GM21526 (cell line): ENCODE results near the gene PPP2R2B.

ENCODE experiments used
- ATAC-seq: cut with Tn5 transposase; IDR thresholded peaks from one replicate; pipeline ENCODE4 v1.9.1; 2021; ENCODE audit warnings: moderate library complexity; ENCODE audit not compliant: unreplicated experiment, low FRiP score

PPP2R2B gene

DNA sequence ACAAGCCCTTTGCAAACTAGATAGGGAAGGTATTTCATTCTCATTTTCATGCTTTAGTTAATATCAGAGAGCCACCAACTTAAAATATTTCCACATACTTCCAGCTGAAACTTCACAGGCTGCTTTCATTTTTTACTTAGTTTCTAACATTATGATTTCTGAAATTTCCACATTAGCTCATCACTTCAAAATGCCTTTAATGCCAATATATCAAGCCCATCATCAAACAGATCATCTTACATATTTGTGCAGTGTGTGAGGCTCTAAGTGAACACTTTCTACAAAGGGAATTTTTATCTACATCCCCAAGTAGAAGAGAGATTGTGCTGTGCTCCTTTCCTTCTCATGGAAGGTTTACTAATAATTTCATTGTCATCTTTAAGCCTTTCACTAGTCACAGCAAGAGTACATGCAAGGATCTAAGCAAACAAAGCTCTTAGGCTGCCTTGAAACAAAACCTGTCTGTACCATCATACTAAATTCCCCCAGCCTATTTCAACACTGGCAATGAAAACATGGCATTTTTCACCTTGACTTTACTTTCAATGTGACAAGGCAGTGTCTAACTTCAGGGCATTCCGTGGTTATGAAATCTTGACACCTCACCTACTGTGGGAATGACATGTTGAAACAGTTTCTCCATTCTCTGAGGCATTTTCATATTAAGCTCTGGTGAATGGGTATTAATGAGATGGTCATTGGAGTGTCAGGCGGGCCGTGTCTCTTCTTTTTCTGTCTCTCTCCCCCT, 45.4 kb downstream of the PPP2R2B start:
- no peak for ATAC-seq

DNA sequence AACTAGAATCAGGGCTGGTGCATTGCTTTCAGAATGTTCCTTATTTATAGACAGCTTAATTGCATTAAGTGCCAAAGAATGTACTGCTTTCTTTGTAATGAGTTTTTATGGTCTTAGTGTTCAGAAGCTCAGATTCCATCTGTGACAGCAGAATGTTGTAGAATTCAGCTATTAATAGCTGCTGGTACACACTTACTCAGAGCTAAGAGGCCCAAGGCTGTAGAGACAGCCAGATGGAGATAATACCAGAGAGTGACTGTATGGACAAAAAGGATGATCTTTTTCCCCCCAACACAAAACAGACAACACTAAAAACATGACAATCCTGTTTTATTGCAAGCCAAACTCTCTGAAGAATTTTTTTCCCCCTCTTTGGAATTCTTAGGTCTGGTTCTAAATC, 50.2 kb downstream of the PPP2R2B start:
- no peak for ATAC-seq

GRCh38 chr5:146827901-146828300, 50.7 kb downstream of the PPP2R2B start:
- no peak for ATAC-seq

DNA sequence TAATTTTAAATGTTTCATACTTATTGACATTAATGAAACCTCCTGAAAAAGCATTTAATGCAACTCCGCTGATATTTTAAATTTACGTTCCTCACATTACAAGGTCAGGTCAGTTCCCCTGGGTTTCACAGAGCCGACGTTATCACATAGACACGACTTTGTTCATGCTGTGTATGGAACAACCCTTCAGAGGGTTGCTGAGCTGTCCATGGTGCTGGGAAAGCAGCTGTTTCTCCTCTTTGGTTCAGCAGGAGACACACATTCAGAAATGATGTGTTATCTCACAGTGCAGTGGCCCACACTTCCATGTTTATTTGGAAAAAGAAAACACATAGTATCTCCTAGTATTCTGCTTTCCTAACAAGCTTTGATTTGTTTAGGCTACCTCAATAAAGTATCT, 53.5 kb downstream of the PPP2R2B start:
- ATAC-seq: no peak

DNA sequence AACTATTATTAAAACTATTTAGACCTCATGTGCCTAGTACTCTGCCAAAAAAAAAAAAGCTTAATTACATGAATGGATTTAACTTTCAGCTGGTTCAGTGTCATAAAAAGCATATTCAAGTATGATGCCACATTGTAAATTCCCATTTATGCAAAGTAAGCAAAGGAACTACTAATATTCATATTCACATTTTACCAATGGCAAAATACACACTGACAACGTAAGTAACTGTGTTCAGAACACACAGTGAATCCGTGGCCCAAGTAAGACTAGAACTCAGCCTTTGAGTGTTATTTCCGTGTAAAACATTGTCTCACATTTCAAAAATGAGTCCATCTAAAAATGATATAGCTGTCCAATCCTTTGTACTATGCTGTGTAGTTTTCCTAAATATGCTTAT, 56.8 kb downstream of the PPP2R2B start:
- no peak for ATAC-seq

DNA sequence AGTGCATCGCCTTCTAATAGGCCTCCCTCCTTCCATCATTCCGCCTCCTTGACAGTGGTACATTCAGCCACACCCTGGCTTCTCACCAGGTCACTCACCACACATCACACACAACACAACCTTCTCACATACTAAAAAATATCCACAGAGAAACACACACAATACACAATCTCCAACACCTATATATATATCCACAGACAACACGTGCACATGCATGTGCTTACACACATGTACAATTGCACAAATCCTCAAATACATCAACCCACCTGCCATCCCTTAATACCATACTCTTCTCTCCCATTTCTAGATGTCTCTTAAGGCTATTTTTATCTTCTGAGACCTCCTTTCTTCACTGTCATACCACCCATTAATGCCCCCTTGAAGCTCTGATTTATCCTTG, 57.6 kb downstream of the PPP2R2B start:
- ATAC-seq: no peak

DNA sequence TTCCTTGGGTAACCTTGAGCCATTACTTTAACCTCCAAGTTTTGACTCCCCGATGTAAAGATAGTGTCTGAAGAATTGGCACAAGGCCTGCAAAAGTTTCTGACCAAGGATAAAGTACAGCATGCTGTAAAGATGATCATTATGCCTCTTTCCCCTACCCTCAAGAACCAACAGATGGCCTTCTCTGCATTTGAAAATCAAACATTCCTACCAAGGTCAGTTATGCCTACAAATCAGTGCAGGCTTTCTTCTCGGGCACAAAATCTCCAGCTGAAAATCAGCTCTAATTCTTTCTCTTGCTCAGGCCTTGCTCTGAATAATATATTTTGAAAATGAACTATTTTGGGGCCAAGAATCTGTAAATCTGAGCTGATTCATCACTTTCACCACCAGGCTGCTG, 59.7 kb downstream of the PPP2R2B start:
- no peak for ATAC-seq

- no peak for ATAC-seq
These were observed 60.6 kb downstream of the PPP2R2B start for GRCh38 chr5:146817973-146818372.

DNA sequence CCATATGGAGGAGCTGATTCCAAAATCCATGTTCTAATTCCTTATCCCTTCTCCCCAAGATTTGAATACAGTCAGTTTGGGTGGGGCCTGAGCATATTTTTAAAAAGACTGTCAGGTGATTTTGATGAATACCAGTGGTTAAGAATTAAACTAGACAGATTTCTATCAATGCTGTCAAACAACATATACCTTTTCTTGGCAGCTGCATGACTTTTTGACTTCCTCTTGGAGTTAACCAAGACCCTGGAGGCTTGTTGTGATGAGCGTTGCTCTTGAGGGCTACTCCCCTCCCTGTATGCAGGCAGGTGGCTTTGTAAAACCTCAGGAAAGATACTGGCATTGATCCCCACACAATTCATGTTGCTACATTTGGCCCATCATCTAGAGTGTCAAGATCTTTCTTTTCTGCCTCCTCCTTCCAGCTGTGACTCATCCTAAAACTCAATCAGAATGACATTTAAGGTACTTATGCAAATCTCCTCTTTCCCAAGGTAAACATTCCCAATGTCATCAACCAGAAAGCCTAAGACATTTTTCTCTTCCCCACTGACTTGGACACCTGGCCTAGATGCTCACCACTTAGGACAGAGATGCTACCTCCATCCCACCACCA, 61.7 kb downstream of the PPP2R2B start:
- no peak for ATAC-seq

- no peak for ATAC-seq
These were observed 63.1 kb downstream of the PPP2R2B start for GRCh38 chr5:146815411-146815810.

DNA sequence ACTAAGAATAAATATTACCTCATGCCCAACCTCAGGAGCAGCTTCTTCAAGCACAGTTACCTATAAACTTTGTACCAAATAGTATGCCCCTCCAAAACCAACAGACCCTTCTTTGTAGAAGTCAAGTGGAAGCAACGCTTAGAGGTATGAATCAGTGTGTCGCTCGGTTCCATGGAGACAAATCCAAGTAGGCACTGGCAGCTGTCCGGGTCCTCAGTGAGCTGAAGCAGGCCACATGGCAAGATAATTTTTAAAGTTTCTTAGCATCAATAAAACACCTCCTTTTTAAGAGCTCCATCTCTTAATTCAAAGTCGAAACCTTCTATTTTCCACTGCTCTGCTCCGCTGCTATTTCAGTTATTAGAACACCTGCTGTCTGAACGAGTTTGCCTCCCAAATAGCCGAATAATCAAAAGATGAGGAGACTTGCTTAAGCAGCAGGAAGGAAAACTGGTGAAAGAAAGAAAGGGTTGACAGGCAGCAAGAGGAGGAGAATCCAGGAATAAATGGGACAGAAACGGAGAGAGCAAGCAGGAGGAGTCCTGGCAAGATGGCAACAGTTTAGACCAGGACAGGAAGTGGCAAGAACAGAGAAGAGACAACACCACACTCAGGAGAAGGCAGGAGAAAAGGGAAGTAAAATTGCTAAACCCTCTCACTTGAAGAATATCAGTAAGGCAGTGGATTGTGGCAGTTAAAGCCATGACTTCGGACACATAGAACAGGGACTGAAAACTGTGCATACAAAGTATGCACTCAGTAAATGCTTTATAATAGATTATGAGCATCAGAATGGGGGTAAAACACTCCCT, 65.0 kb downstream of the PPP2R2B start:
- no peak for ATAC-seq

DNA sequence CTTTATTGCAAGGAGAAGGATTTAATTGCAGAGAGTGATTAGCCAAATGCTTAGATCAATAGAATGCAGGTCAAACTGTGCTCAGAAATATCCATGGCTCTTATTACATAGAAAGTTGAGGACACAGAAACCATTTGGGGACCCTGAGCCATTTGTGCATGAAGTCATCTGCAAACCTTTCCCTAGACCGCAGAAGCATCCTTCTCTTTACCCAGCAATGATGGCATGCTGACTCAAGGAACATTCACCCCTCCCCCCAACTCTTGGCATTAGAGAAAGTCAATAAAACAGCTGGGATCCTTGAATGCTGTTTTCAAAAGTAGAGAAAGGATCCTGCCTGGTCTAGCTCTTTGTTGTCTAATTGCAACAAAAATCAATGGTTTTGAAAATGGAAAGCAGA, 73.5 kb downstream of the PPP2R2B start:
- ATAC-seq: no peak

DNA sequence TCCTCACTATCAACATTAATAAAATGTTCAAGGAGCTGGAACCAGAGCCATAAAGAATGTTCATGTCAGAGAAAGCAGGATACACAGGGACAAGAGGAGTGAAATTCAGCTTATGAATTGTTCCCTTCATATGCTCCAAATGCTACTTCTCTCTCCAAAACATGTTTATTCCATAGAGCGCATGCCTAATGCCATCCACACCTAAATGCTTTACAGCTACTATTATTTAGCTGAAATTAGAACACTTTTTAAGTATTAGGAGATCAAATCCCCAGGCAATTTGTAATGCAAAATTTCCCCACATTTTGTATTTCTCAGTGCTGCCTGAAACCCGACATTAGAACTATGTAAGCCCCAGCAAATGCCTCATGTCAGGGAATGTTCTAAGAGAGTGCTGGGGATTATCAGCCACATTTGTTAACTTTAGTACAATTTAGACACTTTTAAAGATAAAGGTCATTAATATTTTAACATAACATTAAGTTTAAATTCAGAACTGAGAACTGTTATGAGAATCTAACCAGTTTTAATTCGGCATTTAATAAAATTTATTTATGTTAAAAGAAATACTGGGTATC, 75.5 kb downstream of the PPP2R2B start:
- ATAC-seq: no peak

- no peak for ATAC-seq
These were observed 78.9 kb downstream of the PPP2R2B start for GRCh38 chr5:146799671-146800070.

DNA sequence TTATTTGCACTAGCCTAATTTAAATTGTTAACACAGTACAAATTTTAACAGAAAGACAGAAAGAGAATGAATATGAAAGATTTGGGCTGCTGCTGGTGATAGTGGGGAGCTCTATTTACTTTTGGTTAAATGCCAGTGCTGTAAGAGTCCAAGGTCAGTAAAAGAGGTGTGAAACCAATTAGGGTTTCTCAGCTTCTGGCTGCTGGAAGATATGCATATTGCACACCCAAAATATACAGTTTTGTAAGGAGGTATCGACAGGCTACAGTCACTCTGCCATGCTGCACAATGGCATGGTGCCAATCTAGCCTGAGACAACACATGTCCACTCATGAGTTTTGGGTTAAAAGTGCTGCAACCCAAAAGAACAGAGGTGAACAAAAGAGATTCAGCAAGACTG, 79.3 kb downstream of the PPP2R2B start:
- ATAC-seq: no peak

DNA sequence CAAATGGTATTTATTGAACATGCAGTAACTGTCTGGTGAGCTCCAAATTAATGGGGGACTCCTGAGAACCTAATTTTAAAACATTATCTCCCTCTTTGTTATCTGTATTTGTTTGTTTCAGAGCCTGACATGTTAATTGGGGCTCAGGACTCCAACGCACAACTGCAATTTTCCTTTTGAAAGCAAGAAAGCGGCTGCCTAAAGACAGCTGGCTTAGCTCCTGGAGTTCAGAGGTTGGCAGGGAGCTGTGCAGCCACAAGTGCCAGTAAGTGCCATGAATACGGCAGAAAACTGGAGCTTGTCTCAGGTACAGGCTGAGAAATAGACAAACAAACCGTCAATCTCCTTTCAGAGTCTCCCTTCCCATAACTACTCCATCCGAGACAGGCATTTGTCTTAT, 80.9 kb downstream of the PPP2R2B start:
- no peak for ATAC-seq

DNA sequence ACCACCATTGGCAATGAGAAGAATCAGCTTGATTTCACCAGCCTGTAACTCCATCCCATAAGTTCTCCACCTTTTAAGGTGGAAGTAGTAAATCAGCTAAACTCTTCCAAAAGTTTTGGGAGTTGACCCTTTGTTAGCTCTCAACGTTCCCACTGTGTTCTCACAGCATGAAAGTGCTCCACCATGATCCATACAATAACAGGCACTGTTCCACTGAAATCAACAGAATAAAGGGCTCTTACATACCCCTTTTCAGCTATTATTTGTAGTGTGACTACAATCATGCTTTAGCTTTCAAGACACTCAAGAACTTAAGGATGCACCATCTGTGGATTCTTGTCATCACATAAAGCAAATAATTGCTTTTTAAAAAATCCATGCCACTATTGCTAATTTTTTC, 81.6 kb downstream of the PPP2R2B start:
- ATAC-seq: no peak

- ATAC-seq: no peak
These were observed 82.4 kb downstream of the PPP2R2B start for GRCh38 chr5:146796144-146796543.

DNA sequence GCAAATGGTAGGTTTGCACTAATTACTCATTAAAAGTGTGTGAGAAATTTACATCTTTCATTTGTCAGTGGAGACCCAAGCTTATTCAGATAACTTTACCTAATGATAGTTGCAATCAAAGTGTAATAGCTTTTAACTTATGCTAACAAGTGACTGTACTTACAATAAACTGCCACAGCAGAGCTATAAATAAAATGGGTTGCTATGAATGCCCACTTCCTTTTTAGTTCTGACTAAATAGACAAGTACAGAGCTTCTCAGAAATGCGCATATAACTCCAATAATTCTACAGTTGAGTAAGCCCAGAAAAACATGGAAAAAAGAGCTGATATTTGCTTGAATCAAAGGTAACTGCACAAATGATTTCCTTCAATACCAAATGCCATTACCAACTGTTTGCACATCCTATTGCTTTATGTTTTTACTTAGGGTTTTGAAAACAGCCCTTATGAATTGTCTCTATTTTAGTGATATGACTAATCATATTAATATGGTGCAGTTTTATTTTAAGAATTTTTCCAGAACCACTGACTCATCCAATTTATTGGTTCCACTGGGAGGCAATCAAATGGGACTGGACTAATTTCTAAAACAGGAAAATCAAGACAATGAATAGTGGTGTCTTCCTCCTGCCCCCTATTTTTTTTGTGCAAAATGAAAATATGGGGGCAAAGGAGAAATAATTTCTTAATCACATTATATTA, 84.1 kb downstream of the PPP2R2B start:
- ATAC-seq: no peak

DNA sequence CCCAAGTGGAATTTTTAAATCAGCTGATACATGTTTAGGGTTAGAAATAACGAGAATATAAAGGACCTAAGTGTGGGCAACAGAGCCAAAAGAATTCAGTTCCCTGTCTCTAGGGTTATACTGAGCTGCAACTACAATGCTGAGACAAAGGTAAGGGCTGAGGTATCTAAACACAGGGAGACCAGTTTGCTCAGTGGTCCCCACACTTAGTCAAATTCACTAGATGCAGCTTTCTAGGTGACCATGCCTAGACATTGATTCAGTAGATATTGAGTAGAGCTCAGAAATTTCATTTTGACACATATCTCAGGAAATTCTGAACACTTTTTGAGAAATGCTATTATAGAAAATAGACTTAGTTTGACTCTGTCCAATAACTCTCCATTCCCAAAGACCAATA, 84.8 kb downstream of the PPP2R2B start:
- no peak for ATAC-seq

DNA sequence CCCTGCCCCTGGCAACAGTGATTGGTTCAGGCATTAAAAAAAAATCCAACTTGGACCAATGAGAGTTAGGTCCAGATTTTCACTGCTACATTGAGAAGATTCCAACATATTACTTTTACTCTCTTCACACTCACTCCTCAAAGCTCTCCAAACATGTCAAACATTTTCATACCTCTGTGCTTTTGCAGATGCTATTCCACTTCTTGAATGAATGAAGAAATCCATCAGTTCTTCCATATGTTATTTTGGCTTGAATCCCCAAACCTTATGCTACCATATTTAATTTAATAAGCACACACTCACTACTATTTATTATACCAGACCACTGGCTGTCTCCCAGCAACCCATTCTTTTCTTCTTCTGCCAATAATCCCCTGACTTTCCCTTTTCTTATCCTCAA, 87.1 kb downstream of the PPP2R2B start:
- ATAC-seq: no peak
